Stimulated activated naive CD8-positive, alpha-beta T cell treated with anti-CD3 and anti-CD28 coated beads, Interleukin-15, amount 100 ng/mL, for 72 hours (primary cell): Measurements from ENCODE around the gene ZNF236.
A peak's percentile ranks its signal among the peaks of the same experiment; 100 is the strongest.

ENCODE experiments used
- ATAC-seq: fragments of 150-1000 bp; cut with Tn5 transposase; 2 replicates; pipeline ENCODE4 v1.10.0; 2021; ENCODE audit warnings: mild to moderate bottlenecking, moderate library complexity
- DNase-seq, 2 donors: peaks; one replicate each; pipeline ENCODE4 v3.0.0; 2021 to 2022
- H3K27ac Mint-ChIP-seq, 2 donors: one replicate each; pipeline ENCODE4 v1.8.0; 2022; ENCODE audit warnings: mild to moderate bottlenecking in 2 of 2, mixed read lengths in 2 of 2, moderate library complexity in 2 of 2
- H3K27me3 Mint-ChIP-seq: one replicate; pipeline ENCODE4 v1.8.0; 2022; ENCODE audit warnings: mixed read lengths
- H3K4me1 Mint-ChIP-seq: one replicate; pipeline ENCODE4 v1.8.0; 2022; ENCODE audit warnings: mild to moderate bottlenecking, mixed read lengths
- H3K4me3 Mint-ChIP-seq, 2 donors: one replicate each; pipeline ENCODE4 v1.8.0; 2022; ENCODE audit warnings: mild to moderate bottlenecking in 2 of 2, mixed read lengths in 2 of 2, moderate library complexity in 1 of 2
- H3K9me3 Mint-ChIP-seq, 2 donors: one replicate each; pipeline ENCODE4 v1.8.0; 2022; ENCODE audit warnings: mixed read lengths in 2 of 2

The ZNF236 gene

GRCh38 chr18:76905821-76906220 lies 83.5 kb downstream of the ZNF236 start:
- Mint-ChIP-seq H3K4me3 (no peak overlapping the region), H3K27me3 (no peaks in the 10 kb centered on the region), H3K4me1 (no peaks in the 10 kb centered on the region), H3K9me3 (no peaks in the 10 kb centered on the region), H3K27ac (peak overlapping the region in 1 of 2 donors; percentile 12)
- ATAC-seq: no peak
- DNase-seq: no peak

GRCh38 chr18:76908277-76908676 lies 85.9 kb downstream of the ZNF236 start:
- ATAC-seq (no peak), DNase-seq (no peak)
- H3K4me3 Mint-ChIP-seq: no peak overlapping the region
- H3K4me1 Mint-ChIP-seq: no peaks in the 10 kb centered on the region
- H3K27me3 Mint-ChIP-seq: no peaks in the 10 kb centered on the region
- H3K27ac Mint-ChIP-seq: peak overlapping the region; percentile 13 to 44
- no peaks in the 10 kb centered on the region for H3K9me3 Mint-ChIP-seq

- Mint-ChIP-seq H3K9me3 (no peaks in the 10 kb centered on the region), H3K4me1 (no peaks in the 10 kb centered on the region), H3K4me3 (no peak overlapping the region), H3K27me3 (no peaks in the 10 kb centered on the region), H3K27ac (no peak overlapping the region)
- no peak for DNase-seq
- ATAC-seq: no peak
Measured at GRCh38 chr18:76909439-76909838, 87.1 kb downstream of the ZNF236 start.

GRCh38 chr18:76911440-76911839 lies 89.1 kb downstream of the ZNF236 start:
- Mint-ChIP-seq H3K27ac (no peak overlapping the region), H3K4me3 (no peak overlapping the region), H3K4me1 (no peaks in the 10 kb centered on the region), H3K27me3 (no peaks in the 10 kb centered on the region), H3K9me3 (no peaks in the 10 kb centered on the region)
- DNase-seq (no peak), ATAC-seq (no peak)

GRCh38 chr18:76913583-76913982 lies 91.2 kb downstream of the ZNF236 start:
- Mint-ChIP-seq H3K4me1 (no peaks in the 10 kb centered on the region), H3K4me3 (no peak overlapping the region), H3K27me3 (no peaks in the 10 kb centered on the region), H3K9me3 (no peaks in the 10 kb centered on the region), H3K27ac (no peak overlapping the region)
- no peak for DNase-seq
- no peak for ATAC-seq

GRCh38 chr18:76914314-76914713 lies 92.0 kb downstream of the ZNF236 start:
- no peak for DNase-seq
- no peaks in the 10 kb centered on the region for H3K27me3 Mint-ChIP-seq
- no peaks in the 10 kb centered on the region for H3K4me1 Mint-ChIP-seq
- no peak overlapping the region for H3K4me3 Mint-ChIP-seq
- no peaks in the 10 kb centered on the region for H3K9me3 Mint-ChIP-seq
- H3K27ac Mint-ChIP-seq: peak overlapping the region in 1 of 2 donors; percentile 25
- no peak for ATAC-seq

- ATAC-seq (no peak), DNase-seq (no peak)
- Mint-ChIP-seq H3K27me3 (no peaks in the 10 kb centered on the region), H3K4me3 (no peak overlapping the region), H3K4me1 (no peaks in the 10 kb centered on the region), H3K27ac (peak overlapping the region in 1 of 2 donors; percentile 42), H3K9me3 (no peaks in the 10 kb centered on the region)
Measured at GRCh38 chr18:76914796-76915195, 92.4 kb downstream of the ZNF236 start.

- H3K4me1 Mint-ChIP-seq: peaks cover 2% of the 10 kb centered on the region
- no peaks in the 10 kb centered on the region for H3K27me3 Mint-ChIP-seq
- H3K9me3 Mint-ChIP-seq: no peaks in the 10 kb centered on the region
- H3K27ac Mint-ChIP-seq: no peak overlapping the region
- ATAC-seq (no peak), DNase-seq (no peak)
- H3K4me3 Mint-ChIP-seq: no peak overlapping the region
Measured at GRCh38 chr18:76915456-76915855, 93.1 kb downstream of the ZNF236 start.

- peak; percentile 22 for ATAC-seq
- H3K4me3 Mint-ChIP-seq: no peak overlapping the region
- no peaks in the 10 kb centered on the region for H3K9me3 Mint-ChIP-seq
- no peaks in the 10 kb centered on the region for H3K27me3 Mint-ChIP-seq
- no peak for DNase-seq
- no peak overlapping the region for H3K27ac Mint-ChIP-seq
- H3K4me1 Mint-ChIP-seq: peaks cover 21% of the 10 kb centered on the region
Measured at GRCh38 chr18:76920974-76921373, 98.6 kb downstream of the ZNF236 start.

- H3K4me1 Mint-ChIP-seq: peaks cover 21% of the 10 kb centered on the region
- ATAC-seq: peak; percentile 98
- DNase-seq: peak; percentile 22 to 36
- H3K27me3 Mint-ChIP-seq: no peaks in the 10 kb centered on the region
- no peak overlapping the region for H3K27ac Mint-ChIP-seq
- H3K4me3 Mint-ChIP-seq: no peak overlapping the region
- H3K9me3 Mint-ChIP-seq: no peaks in the 10 kb centered on the region
Measured at GRCh38 chr18:76922107-76922506, 99.8 kb downstream of the ZNF236 start.

GRCh38 chr18:76923485-76924085 lies 101.2 kb downstream of the ZNF236 start:
- no peaks in the 10 kb centered on the region for H3K9me3 Mint-ChIP-seq
- no peaks in the 10 kb centered on the region for H3K27me3 Mint-ChIP-seq
- H3K4me1 Mint-ChIP-seq: peaks cover 21% of the 10 kb centered on the region
- no peak for DNase-seq
- H3K27ac Mint-ChIP-seq: no peak overlapping the region
- no peak overlapping the region for H3K4me3 Mint-ChIP-seq
- no peak for ATAC-seq

- ATAC-seq (no peak), DNase-seq (no peak)
- Mint-ChIP-seq H3K9me3 (no peaks in the 10 kb centered on the region), H3K4me1 (peaks cover 18% of the 10 kb centered on the region), H3K27ac (no peak overlapping the region), H3K4me3 (no peak overlapping the region), H3K27me3 (no peaks in the 10 kb centered on the region)
Measured at GRCh38 chr18:76925501-76925900, 103.1 kb downstream of the ZNF236 start.

GRCh38 chr18:76927223-76927725 lies 104.9 kb downstream of the ZNF236 start:
- Mint-ChIP-seq H3K27me3 (no peaks in the 10 kb centered on the region), H3K4me3 (no peak overlapping the region), H3K27ac (no peak overlapping the region), H3K9me3 (no peaks in the 10 kb centered on the region), H3K4me1 (peaks cover 1% of the 10 kb centered on the region)
- ATAC-seq: no peak
- no peak for DNase-seq

- no peaks in the 10 kb centered on the region for H3K4me1 Mint-ChIP-seq
- no peaks in the 10 kb centered on the region for H3K27me3 Mint-ChIP-seq
- ATAC-seq (no peak), DNase-seq (no peak)
- no peak overlapping the region for H3K4me3 Mint-ChIP-seq
- no peak overlapping the region for H3K27ac Mint-ChIP-seq
- H3K9me3 Mint-ChIP-seq: no peaks in the 10 kb centered on the region
Measured at GRCh38 chr18:76928179-76928868, 106.0 kb downstream of the ZNF236 start.

- ATAC-seq: no peak
- no peak overlapping the region for H3K4me3 Mint-ChIP-seq
- DNase-seq: no peak
- no peaks in the 10 kb centered on the region for H3K9me3 Mint-ChIP-seq
- no peaks in the 10 kb centered on the region for H3K4me1 Mint-ChIP-seq
- H3K27ac Mint-ChIP-seq: no peak overlapping the region
- no peaks in the 10 kb centered on the region for H3K27me3 Mint-ChIP-seq
Measured at GRCh38 chr18:76931171-76931570, 108.8 kb downstream of the ZNF236 start.

GRCh38 chr18:76932026-76932819 lies 109.9 kb downstream of the ZNF236 start:
- H3K27me3 Mint-ChIP-seq: no peaks in the 10 kb centered on the region
- no peak overlapping the region for H3K4me3 Mint-ChIP-seq
- DNase-seq: no peak
- no peak overlapping the region for H3K27ac Mint-ChIP-seq
- H3K9me3 Mint-ChIP-seq: no peaks in the 10 kb centered on the region
- ATAC-seq: no peak
- H3K4me1 Mint-ChIP-seq: no peaks in the 10 kb centered on the region
